GM12872 (cell line): ENCODE measurements around the gene NUPR1.

Experiments used
- CTCF ChIP-seq: IDR thresholded peaks from 3 replicates; pipeline ENCODE4 v1.5.1; 2011; ENCODE audit warnings: low read depth, mild to moderate bottlenecking, low read length, moderate library complexity; ENCODE audit not compliant: insufficient read depth

NUPR1 gene

GRCh38 chr16:28549301-28549899, 10.6 kb upstream of the NUPR1 start:
- peak; percentile 50 for TF ChIP-seq CTCF

GRCh38 chr16:28548306-28548802, 9.6 kb upstream of the NUPR1 start:
- TF ChIP-seq CTCF = no peak

DNA sequence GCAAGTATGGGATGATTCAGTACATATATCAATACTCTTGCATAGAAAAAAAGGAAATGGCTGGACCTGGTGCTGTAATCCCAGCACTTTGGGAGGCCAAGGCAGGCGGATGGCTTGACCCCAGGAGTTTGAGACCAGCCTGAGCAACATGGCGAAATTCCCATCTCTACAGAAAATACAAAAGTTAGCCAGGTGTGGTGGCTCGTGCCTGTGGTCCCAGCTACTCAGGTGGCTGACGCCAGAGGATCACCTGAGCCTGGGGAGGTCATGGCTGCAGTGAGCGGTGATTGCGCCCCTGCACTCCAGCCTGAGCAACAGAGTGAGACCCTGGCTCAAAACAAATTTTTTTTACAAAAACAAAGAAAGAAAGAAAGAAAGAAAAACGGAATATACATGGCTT, 7.9 kb upstream of the NUPR1 start:
- no peak for TF ChIP-seq CTCF

- no peak for TF ChIP-seq CTCF
These were observed 6.2 kb upstream of the NUPR1 start for GRCh38 chr16:28544998-28545397.

DNA sequence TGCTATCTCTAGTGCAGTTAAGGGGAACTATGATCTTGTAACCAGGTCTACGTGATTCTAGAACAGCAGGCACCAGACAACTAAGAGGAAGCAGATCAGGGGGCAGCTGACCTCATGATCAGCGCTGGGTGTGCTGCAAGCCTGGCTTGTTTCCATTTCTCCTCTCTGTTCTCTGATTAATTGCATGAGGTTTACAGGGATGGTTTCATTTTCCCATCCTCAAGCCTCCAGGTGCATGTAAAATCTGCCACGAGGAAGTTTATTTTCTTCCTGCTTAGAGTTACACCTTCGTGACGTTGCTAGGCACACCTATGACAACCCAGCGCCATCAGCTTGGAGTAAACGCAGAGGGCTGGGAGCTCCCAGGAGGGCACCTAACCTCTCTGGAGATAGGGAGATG, 4.3 kb upstream of the NUPR1 start:
- no peak for TF ChIP-seq CTCF

- no peak for TF ChIP-seq CTCF
These were observed 3.9 kb upstream of the NUPR1 start for GRCh38 chr16:28542646-28543045.

DNA sequence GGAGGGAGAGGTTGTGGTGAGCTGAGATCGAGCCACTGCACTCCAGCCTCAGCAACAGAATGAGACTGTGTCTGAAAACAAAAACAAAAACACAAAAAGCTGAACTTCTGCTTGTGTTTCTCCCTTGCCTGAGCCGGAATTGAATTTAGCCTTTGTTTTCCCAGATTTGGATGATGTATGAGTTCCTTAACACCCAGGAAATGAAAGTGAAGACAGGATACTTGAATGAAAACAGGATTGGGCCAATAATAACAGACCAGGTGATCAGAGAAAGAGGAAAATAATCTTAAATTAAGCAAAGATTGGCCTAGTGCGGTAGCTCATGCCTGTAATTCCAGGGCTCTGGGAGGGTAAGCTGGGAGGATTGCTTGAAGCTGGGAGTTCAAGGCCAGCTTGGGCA, 1.6 kb upstream of the NUPR1 start:
- TF ChIP-seq CTCF = no peak
